Mucosa of gallbladder (tissue), 1 donor: ENCODE measurements around the gene FHIT. TPM values are rescaled to one million over a fixed set of nuclear protein-coding genes. Genes with fewer than 3 reads are reported as not detected.

Experiments
- DNase-seq: peaks from one replicate; pipeline ENCODE4 v3.0.0-alpha.2; 2020; ENCODE audit warnings: low spot score
- total RNA-seq: library from RNA; stranded (reverse); gene quantifications from one replicate; pipeline ENCODE4 v1.2.1, GENCODE V29; 2021
- donor health status: DM: no; HTN: no; CAD: no.

FHIT gene
- total RNA-seq, 1 donor from 2014 or later = 38.6 TPM

DNA sequence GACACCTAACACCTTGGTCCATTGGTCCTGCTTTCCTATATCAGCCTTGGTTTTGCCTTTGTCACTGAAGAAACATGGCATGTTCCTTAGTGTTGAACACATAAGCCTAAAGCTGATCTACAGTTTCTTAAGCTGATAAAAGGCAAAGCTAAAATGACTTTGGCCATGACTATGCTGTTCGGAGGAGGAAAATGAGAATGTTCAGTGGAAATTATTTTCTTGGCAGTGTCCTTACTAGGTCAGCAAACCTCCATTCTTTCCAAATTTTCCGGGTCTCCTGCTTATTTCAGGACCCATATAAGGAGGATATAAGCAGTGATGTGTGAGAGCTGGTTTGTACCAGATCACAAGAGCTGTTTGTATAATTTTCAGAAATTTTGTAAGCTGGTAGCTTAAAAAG is 1368.5 kb downstream of the FHIT start:
- no peak for DNase-seq

DNA sequence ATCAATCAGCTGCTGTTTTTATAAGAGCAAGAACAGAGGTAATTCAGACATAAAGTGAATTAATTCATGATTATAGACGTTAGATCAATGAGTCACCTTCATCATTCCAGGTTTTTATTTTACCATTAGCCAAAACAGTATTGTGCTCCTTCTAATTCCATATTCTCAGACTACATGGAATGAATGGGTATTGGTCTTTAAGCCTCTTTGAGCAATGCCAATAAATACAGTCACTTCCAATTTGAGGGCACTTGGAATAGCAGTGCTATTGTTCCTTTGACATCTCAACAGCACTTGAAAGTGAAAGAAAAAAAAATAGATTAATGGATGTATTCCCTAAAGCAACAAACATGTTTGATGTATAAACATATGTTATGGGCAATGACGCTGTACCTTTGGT is 1370.5 kb downstream of the FHIT start:
- no peak for DNase-seq

DNA sequence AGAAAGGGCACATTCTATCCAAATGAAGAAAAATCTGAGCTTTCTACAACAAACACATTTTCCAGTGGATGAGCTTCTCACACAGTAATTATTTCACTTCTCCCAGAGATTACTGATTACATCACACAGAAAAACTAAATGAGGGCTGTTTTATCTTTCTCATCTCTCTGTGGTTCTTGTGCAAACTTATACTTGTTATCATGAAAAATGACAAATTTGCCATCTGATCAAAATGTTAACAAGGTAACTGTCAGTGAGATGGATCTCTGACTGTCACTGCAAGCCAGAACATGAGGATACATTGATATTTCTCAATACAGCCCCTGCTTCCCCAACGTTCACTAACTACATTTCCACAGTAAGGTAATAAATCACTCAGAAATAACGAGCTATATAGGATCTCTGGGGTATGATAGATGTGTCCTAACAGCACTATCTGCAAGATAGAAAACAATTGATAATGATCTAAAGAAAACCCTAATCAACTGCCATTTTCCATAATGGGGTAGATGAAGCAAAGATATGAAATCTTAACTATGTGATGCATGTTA is 1372.1 kb downstream of the FHIT start:
- DNase-seq = no peak

DNA sequence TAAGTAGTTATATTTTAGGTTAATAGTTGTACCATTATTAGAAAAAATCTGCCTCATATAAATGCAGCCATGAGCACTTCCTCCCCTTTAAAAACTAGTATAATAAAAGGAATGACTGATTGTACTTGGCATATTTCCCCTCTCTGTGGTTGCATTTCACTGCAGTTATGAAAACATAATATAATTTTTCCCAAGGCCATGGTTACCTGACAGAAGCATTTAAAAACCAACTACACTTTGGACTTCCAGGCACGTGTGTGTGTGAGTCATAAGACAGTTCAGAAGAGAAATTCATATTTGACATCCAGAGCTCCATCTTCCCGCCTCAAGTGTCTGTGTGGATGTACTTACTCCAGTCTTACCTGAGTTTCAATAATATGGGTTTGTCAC is 1373.2 kb downstream of the FHIT start:
- DNase-seq = no peak

DNA sequence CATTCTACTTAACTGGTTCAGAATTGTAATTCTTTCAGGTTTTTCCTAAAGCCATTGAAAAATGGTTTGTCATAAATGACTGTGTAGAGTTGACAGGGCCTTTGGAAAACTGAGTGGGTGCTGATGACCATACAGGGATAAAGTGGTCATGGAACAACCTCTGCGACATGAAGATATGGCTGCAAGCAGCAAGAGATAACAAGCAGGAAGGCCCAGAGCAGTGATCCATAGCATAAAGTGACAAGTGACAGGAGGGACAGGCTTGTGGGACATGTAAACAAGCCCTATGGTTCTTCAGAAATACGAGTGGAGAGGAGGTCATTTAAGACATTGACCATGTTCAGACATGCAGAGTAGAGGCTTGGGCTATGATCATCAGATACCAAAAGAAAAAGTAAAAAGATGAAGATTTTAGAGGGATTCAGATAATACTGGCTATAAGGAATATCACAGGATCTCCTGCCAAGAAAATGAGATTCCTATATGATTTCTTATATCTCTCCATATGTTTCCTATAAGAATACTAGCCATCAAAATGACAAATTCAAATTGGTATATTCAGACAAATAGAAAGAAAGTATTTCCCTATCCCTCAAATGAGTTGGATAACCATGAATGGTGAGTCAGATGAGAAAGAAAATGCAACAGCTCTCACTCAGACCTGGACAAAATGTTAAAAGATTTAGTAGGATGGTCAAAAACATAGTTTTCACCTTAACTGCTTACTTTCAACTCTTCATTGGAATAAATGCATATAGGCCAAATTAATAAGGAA is 1373.8 kb downstream of the FHIT start:
- DNase-seq = no peak

DNA sequence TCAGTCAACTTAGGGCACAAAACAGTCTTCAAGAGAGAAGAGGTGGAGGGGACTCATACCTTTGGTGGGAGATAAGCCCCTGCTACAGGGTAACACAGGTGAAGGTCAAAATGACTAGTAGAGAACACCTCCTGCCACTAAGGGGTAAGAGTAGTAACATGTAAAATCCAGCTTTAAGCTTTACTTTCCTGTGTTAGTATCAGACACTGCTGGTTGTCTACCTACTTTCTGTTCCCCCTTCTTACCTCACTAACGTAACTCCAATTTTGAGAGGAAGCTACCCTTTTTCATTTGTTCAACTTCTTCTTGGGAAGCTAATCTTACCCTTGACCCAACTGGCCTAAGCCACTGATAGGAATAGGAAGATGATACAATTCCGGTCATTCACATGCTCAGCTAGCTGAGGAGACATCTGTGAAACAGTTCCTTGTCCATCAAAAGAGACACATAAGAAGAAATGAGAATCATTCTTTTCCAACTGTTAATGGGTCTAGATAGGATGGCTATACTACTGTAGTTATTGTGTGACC is 1374.7 kb downstream of the FHIT start:
- DNase-seq = no peak

DNA sequence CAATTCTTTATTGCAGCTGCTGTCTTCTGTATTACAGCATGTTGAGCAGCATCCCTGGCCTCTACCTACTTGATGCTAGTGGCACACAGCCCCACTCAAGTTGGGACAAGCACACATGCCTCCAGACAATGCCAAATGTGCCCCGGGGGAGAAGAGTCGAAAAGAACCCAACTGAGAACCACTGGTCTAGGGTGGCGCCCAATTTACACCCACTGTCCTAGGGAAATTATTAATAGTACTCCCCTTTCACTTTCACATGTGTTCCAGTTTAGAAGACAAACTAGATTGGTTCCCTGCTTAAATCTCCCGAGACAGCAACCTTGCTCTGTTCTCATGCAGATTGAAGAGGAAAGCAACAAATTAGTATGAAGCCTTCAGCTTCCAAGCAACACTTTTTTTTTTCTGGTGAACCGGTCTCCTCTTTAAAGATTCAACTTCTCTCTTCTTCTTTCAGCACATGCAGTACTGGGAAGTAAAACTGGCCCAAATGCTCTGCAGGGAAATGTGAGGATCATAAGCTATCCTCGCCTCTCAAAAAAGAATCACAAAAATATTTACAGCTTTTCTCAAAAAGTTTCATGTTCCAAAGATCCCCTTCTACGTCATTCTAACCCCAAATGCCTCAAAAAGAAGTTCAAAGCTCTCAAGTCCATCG is 1377.5 kb downstream of the FHIT start:
- DNase-seq = no peak

DNA sequence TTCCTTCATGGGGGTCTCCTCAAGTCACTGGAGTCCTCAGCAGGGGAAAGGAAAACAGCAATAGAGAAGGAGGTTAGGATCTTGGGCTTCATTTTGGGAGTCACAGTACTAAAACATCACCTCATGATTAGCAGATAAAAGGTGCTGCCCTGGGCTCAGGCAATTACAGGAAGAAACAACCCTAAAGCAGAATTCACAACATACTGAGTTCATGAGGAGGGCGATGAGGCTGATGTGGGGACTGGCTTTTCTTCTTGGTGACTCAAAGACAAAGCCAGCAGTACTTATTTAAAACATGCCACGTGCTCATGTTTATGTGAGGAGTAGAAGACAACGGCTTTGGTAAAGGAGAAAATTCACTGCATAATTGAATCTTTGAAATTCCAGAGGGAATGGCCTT is 1379.1 kb downstream of the FHIT start:
- DNase-seq = no peak

DNA sequence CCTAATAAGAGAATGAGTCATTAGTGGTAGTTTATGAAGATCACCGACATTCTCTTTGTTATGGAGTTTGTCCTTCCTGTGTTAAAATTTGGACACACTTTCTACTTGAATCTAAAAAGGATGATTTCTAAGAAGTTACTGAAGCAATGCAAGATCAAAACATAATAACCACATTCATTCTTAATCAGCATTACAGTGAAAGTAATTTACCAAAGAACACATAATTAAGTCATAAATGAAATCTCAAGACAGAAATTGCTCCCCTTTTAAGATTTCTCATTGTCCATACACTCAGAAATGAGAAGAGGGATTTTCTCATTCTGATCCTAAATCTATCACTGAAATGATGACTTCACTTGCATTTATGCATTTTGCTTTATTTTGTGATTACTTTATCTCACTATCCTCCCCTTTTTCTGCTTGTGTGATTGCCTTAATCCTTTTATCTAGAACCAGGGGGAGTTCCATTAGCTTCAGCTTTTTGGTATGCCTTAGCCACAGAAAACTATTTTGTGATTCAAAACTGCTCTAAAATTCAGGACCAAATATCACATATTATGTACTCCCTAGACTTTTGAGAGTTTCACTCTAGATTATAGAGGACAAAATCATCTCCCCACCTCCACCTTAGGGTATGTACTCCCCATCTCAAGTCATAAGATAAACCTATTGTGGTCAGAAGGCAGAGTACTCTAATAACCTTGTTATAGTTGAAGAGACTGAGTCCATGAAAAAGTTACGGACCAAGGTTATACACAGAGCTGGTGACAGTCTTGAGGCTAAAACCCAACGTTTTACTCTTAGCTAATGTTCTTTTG is 1383.9 kb downstream of the FHIT start:
- DNase-seq = no peak

DNA sequence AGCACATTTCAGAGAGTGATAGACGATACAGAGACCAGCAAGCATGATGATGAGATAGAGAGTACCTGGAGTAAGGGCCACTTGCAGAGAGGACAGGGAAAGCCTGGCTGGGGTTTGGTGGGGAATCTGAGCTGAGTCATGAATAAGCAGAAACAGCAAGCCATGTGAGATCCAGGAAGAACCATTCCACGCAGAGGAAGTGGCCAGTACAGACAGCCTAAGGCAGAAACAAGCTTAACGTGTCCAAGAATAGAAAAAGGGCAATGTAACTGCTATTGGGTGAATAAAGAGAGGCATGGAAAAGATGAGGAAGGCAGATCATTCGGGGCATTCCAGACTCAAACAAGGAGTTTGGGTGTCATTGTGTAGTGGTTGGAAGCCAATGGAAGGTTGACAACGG is 1385.2 kb downstream of the FHIT start:
- DNase-seq = no peak

DNA sequence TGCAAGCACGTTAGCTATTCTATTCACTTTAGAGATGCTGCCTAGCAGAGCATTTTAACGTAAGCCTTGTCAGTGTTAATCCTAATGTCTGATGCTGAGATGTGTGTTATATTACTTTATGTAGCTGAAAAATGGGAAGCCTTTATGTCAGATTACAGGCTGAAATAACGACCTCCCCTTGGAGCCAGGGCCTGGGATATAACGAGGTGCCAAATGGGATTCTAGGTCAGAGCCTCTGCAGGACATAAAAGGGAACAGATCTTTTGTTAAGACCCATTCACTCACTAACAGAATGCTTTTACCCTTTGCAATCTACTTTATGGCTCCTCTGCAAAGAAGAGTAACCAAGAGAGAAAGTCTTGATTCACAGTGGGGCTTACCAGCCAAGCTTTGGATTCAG is 1385.9 kb downstream of the FHIT start:
- no peak for DNase-seq

DNA sequence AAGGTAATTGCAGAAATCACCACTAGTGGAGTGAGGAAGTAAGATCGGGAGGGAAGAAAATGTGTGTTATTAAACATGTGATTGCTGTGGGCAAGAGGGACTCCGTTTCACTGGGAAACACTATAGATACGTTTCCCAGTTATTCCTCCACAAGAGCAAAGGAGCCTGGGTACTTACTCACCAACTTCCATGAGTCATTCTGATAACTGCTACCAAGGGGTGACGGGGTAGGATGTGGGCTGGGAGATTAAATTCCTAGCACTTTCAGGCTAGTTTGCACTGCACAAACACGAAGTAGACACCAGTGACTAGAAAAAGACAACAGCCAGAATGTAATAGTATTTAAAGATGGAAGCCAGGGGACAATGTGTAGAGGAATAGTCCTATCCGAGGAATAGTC is 1388.6 kb downstream of the FHIT start:
- no peak for DNase-seq

DNA sequence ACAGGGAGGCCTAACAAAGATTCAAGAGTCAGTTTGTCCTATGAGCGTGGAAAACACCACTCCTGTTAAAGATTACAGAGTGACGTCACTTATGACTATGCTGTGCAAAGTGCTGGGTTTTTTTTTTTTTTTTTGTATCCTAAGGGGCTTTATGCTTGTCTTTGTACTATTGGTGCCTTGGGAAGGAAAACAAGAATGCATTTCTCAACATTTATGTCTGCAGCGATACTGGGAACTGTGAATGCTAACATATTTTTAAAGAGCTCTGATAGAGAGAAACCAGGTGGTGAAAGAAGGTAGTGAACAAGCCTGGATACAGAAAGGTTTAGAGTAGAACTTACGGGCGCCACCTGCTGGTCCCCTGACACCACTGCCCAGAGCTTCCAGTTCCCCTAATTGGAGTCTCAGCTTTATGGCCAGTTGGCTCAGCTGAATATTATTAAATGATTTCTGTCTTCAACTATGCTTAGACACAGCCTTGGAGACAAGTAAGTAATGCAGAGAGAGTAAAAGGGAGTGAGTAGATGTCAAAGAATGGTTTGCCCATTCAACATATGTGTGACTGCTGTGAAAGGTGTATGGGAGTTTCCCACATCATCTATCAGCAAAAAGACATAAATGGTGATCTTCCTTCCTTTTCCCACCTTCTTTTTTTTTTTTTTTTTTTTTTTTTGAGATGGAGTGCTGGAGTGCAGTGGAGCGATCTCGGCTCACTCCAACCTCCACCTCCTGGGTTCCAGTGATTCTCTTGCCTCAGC is 1393.5 kb downstream of the FHIT start:
- DNase-seq = peak; percentile 89

DNA sequence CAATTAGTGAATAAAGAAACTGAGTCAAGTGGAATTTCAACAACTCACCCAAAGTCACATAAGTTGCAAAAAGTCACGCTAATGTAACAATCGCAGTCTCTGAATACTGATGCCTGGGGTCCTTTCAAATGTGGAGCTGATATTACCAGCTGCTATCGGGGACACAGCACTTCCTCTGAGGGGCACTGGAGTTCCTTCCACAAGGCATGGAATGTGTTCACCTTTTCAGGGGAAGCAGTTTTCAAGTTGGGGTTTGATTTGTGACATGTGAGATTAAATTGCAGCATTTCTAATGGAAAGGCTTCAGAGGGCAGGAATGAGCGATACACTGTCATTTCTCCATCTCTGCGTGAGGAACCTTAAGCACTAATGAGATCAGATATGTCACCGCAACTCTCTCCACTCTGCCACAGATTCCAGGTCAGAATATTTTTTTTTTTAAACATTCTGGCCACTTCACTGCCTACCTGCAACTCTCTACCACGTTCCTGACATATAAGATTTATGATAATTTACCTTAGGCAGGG is 1394.3 kb downstream of the FHIT start:
- no peak for DNase-seq

DNA sequence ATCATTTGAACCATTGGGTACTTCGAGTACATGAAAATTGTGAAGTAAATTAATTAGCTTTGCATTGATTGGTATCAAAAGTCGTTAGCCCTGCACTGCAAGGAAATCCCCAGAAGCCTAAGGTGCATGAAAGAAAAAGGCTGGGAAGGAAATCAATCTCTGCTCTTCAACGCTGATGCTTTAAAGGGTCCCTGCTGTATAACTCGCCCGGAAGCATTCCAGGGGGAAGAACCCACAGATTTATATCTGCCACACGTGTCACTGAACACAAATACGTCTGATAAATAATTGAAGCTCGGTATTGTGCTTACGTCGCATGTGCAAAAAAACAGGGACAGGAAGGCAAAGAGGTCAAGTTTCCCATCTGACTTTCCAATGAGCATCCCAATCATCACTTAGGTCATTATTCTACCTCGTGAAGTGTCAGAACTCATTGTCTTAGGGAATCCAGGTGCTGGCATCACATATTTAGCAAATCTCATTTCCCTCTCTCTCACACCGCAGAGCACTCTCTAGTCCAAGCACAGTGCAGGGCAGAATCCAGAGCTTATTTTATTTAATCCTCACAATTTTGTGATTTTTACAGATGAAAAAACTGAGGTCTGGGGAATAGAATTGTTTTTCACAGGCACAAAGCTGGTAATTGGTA is 1397.1 kb downstream of the FHIT start:
- DNase-seq = no peak

DNA sequence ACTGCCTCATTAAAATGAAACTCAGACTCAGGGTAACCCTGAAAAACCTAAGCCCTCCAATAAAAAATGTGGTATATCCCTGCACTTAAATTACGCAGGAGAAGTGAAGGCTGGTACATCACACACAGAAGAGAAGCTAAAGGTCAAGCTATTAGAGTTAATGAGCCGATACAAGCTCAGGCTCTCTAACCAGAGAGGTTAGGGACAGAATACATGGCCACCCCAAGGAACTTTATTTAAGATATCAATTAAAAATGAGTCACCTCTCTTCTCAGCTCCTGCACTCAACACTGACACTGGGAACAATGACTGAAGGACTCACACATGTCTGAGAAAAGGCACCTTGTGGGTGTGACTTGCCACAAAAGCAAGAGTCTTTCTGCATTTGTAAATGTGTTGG is 1400.8 kb downstream of the FHIT start:
- DNase-seq = no peak

DNA sequence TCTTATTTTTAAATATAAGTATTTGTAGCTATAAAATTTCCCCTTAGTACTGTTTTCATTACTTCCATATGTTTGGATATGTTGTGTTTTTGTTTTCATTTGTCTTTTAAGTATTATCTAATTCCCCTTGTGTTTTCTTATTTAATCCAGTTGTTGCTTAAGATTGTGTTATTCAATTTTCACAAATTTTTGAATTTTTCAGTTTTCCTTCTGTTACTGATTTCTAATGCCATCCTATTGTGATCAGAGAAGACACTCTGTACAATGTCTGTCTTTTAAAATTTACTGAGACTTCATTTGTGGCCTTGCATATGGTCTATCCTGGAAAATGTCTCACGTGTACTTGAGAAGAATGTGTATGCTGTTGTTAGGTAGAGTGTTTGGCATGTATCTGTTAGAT is 1405.9 kb downstream of the FHIT start:
- no peak for DNase-seq

DNA sequence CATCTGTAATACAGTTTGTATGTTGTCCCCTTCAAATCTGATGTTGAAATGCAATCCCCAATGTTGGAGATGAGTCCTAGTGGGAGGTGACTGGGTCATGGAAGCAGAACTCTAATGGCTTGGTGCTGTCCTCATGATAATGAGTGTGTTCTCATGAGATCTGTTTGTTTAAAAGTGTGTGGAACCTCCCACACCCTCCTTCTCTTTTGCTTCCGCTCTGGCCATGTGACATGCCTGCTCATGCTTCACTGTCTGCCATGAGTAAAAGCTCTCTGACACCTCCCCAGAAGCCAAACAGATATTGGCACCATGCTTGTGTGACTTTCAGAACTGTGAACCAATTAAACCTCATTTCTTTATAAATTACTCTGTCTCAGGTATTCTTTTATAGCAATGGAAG is 1407.4 kb downstream of the FHIT start:
- no peak for DNase-seq

DNA sequence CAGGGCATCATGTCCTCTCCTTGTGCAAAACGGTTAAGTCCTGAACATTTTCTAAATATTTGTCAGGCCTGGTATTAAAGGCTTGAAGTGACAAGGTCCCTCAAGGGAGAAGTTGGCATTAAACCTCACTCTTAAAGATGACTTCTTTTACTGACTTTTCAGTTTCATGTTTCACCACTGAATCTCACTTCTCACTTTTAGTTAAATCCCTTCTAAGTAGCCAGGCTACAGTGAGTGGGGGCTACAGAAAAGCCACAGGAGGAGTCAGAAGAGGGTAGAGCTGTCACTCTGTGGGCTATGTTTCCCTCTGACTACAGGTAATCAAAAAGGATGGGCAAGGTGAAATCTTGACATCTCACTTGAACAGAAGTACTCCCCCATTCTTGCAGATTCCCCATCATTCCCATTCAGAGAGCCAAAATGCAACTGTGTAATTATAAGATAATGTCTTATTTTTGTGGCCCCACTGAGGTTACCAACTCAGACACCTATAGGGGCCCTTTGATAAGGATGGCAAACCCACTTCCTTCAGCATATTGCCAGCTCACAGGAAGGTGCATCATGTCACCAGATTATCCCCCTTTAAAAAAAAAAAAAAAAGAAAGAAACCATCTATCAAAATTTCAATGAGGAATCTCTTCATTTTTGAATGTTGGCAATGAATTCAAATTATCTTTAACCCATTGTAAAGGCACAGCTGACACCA is 1411.3 kb downstream of the FHIT start:
- DNase-seq = no peak

DNA sequence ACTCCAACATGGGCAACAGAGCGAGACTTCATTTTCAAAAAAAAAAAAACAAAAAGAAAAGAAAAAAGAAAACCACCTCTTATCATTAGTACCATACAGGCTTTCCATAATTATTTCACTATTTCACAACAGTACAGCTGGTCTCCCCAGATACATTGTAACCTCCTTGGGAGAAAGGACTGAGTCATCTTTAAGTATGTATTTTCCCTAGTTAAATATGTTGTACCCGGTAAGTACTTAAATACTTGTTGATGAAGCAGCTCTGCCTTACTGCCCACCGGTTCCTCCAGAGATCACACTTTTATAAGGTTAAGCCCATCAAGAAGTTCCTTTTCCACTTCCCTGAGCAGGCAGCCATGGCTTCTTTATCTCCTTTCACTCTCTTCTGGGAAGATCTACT is 1412.0 kb downstream of the FHIT start:
- DNase-seq = no peak
